ENCODE results near the gene NTN5.

NTN5 gene

GRCh38 chr19:48645620-48646000, 27.2 kb downstream of the NTN5 start:
- H3K4me1 ChIP-seq (ENCODE audit: insufficient read depth, insufficient read length): peaks cover 3% of the 10 kb centered on the region
- TF ChIP-seq YY1 (IDR thresholded peaks at IDR 0.05; ENCODE audit: insufficient read depth, insufficient read length) (no peak), SUZ12 (IDR thresholded peaks at IDR 0.05; ENCODE audit: extremely low read depth, insufficient read depth, insufficient read length) (no peak), ZNF274 (IDR thresholded peaks at IDR 0.05; ENCODE audit: low read depth, low read length) (no peak)
- H3K9ac ChIP-seq (ENCODE audit: insufficient read length, low read depth): peak overlapping the region; percentile 83
- H3K36me3 ChIP-seq (ENCODE audit: insufficient read depth, insufficient read length, low read length): no peaks in the 10 kb centered on the region
- DNase-seq (ENCODE audit: low read depth, low spot score): no peak
- H3K4me3 ChIP-seq (ENCODE audit: insufficient read length, low read depth): peak overlapping the region; percentile 65
- no peaks in the 10 kb centered on the region for H3K9me3 ChIP-seq (ENCODE audit: insufficient read depth, low read length)
- H3K27me3 ChIP-seq (ENCODE audit: insufficient read depth, insufficient read length): no peaks in the 10 kb centered on the region

DNA sequence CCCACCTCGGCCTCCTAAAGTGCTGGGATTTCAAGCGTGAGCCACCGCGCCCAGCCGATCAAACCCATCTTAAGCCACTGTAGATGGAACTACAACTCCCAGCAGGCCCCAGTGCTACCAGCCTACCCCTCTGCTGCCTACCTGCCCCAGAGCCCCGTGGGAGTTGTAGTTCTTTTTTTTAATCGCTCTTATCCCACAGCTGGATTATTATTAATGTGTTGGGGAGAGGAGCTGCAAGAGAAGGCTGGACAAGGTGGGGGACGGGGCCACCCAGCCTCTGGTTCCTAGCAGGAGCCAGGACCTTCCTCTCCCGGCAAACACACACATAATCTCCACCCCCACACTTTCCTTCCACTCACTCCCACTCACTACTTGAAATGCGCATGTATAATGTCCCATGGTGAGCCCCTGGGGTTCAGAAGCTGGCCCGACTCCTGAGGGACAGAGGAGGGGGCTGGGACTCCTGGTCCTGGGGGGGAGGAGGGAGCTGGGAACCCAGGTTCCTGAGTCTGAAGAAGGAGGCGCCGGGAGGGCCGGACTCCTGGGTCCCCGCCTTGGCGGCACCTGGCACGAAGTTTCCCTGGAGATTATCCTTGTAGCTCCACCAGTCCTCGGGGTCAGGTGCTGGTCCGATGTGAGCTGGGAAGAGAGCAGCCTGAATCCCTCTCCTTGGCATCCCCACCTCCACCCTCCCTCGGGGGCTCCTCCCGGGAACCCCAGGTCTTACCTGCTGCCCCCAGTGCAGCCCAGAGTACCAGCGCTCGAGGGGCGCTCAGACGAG, 27.8 kb downstream of the NTN5 start:
- DNase-seq (ENCODE audit: low read depth, low spot score): no peak
- H3K4me3 ChIP-seq (ENCODE audit: insufficient read length, low read depth): peak overlapping the region; percentile 65

GRCh38 chr19:48644355-48644754, 28.5 kb downstream of the NTN5 start:
- peak overlapping the region; percentile 65 for H3K4me3 ChIP-seq (ENCODE audit: insufficient read length, low read depth)
- H3K9me3 ChIP-seq (ENCODE audit: insufficient read depth, low read length): no peaks in the 10 kb centered on the region
- TF ChIP-seq ZNF274 (IDR thresholded peaks at IDR 0.05; ENCODE audit: low read depth, low read length) (no peak), YY1 (IDR thresholded peaks at IDR 0.05; ENCODE audit: insufficient read depth, insufficient read length) (no peak), SUZ12 (IDR thresholded peaks at IDR 0.05; ENCODE audit: extremely low read depth, insufficient read depth, insufficient read length) (no peak)
- peaks cover 8% of the 10 kb centered on the region for H3K27me3 ChIP-seq (ENCODE audit: insufficient read depth, insufficient read length)
- DNase-seq (ENCODE audit: low read depth, low spot score): no peak
- H3K9ac ChIP-seq (ENCODE audit: insufficient read length, low read depth): peak overlapping the region; percentile 57
- H3K36me3 ChIP-seq (ENCODE audit: insufficient read depth, insufficient read length, low read length): no peaks in the 10 kb centered on the region
- peaks cover 5% of the 10 kb centered on the region for H3K4me1 ChIP-seq (ENCODE audit: insufficient read depth, insufficient read length)

More for the DNA sequence above, 27.8 kb downstream of the NTN5 start:
- peak overlapping the region; percentile 83 for H3K9ac ChIP-seq (ENCODE audit: insufficient read length, low read depth)
- TF ChIP-seq ZNF274 (IDR thresholded peaks at IDR 0.05; ENCODE audit: low read depth, low read length) (no peak), YY1 (IDR thresholded peaks at IDR 0.05; ENCODE audit: insufficient read depth, insufficient read length) (no peak), SUZ12 (IDR thresholded peaks at IDR 0.05; ENCODE audit: extremely low read depth, insufficient read depth, insufficient read length) (no peak)
- H3K27me3 ChIP-seq (ENCODE audit: insufficient read depth, insufficient read length): peaks cover 1% of the 10 kb centered on the region
- H3K9me3 ChIP-seq (ENCODE audit: insufficient read depth, low read length): no peaks in the 10 kb centered on the region
- no peaks in the 10 kb centered on the region for H3K36me3 ChIP-seq (ENCODE audit: insufficient read depth, insufficient read length, low read length)
- peaks cover 3% of the 10 kb centered on the region for H3K4me1 ChIP-seq (ENCODE audit: insufficient read depth, insufficient read length)

GRCh38 chr19:48642862-48643261, 30.0 kb downstream of the NTN5 start:
- Histone ChIP-seq H3K4me1 (ENCODE audit: insufficient read depth, insufficient read length) (peaks cover 7% of the 10 kb centered on the region), H3K36me3 (ENCODE audit: insufficient read depth, insufficient read length, low read length) (no peaks in the 10 kb centered on the region), H3K27me3 (ENCODE audit: insufficient read depth, insufficient read length) (peaks cover 11% of the 10 kb centered on the region), H3K4me3 (ENCODE audit: insufficient read length, low read depth) (no peak overlapping the region), H3K9ac (ENCODE audit: insufficient read length, low read depth) (no peak overlapping the region), H3K9me3 (ENCODE audit: insufficient read depth, low read length) (no peaks in the 10 kb centered on the region)
- TF ChIP-seq YY1 (IDR thresholded peaks at IDR 0.05; ENCODE audit: insufficient read depth, insufficient read length): no peak
- no peak for TF ChIP-seq SUZ12 (IDR thresholded peaks at IDR 0.05; ENCODE audit: extremely low read depth, insufficient read depth, insufficient read length)
- no peak for TF ChIP-seq ZNF274 (IDR thresholded peaks at IDR 0.05; ENCODE audit: low read depth, low read length)
- DNase-seq (ENCODE audit: low read depth, low spot score): no peak

GRCh38 chr19:48641850-48642249, 31.0 kb downstream of the NTN5 start:
- no peak overlapping the region for H3K9ac ChIP-seq (ENCODE audit: insufficient read length, low read depth)
- TF ChIP-seq YY1 (IDR thresholded peaks at IDR 0.05; ENCODE audit: insufficient read depth, insufficient read length) (no peak), ZNF274 (IDR thresholded peaks at IDR 0.05; ENCODE audit: low read depth, low read length) (no peak), SUZ12 (IDR thresholded peaks at IDR 0.05; ENCODE audit: extremely low read depth, insufficient read depth, insufficient read length) (no peak)
- no peaks in the 10 kb centered on the region for H3K36me3 ChIP-seq (ENCODE audit: insufficient read depth, insufficient read length, low read length)
- H3K4me1 ChIP-seq (ENCODE audit: insufficient read depth, insufficient read length): peaks cover 7% of the 10 kb centered on the region
- no peaks in the 10 kb centered on the region for H3K9me3 ChIP-seq (ENCODE audit: insufficient read depth, low read length)
- no peak for DNase-seq (ENCODE audit: low read depth, low spot score)
- H3K27me3 ChIP-seq (ENCODE audit: insufficient read depth, insufficient read length): peaks cover 12% of the 10 kb centered on the region
- H3K4me3 ChIP-seq (ENCODE audit: insufficient read length, low read depth): no peak overlapping the region

DNA sequence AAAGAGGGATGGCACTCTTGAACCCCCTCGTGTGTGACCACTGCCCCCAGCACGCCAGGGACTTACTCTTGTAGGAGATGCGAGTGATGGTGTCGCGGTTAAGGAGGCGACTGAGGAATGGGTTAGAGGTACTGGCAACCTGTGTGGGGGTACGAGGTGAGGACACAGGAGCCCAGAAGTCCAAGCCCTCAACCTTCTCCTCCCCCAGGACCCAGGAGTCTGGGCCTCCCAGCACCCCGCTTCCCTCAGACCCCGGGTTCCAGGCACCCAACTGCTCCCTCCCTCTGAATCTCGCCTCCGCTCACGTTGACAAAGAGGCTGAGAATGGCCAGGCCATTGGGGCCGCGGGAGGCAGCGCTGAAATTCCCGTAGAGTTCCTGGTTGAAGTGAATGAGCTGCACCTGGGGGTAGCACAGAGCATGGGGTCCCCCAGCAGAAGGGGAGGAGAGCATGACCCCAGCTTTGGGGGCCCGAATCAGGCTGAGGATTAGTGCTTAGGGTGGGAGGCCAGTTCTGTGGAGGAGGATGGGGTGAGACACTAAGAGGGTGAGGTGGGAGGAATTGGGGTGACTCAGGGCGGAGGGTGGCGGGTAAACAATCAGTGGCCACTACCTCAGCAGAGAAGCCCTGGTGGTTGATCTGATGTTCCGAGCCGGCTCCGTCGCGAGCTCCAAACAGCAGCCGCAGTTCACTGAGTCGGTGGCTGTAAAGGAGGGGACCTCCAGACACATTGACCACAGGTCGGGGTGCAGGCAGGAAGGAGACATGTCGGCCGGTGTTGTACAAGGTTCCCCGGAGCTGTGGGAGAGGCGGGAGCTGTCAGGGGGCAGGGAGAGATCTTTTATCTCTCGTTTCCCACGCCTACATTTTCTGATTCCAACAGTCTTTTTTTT, 33.1 kb downstream of the NTN5 start:
- Histone ChIP-seq H3K9ac (ENCODE audit: insufficient read length, low read depth) (peak overlapping the region; percentile 72), H3K4me3 (ENCODE audit: insufficient read length, low read depth) (peak overlapping the region; percentile 36), H3K4me1 (ENCODE audit: insufficient read depth, insufficient read length) (peaks cover 7% of the 10 kb centered on the region), H3K36me3 (ENCODE audit: insufficient read depth, insufficient read length, low read length) (no peaks in the 10 kb centered on the region), H3K9me3 (ENCODE audit: insufficient read depth, low read length) (no peaks in the 10 kb centered on the region), H3K27me3 (ENCODE audit: insufficient read depth, insufficient read length) (peaks cover 26% of the 10 kb centered on the region)
- TF ChIP-seq ZNF274 (IDR thresholded peaks at IDR 0.05; ENCODE audit: low read depth, low read length) (no peak), YY1 (IDR thresholded peaks at IDR 0.05; ENCODE audit: insufficient read depth, insufficient read length) (no peak), SUZ12 (IDR thresholded peaks at IDR 0.05; ENCODE audit: extremely low read depth, insufficient read depth, insufficient read length) (no peak)
- DNase-seq (ENCODE audit: low read depth, low spot score): no peak

Measured in NT2/D1 (cell line).